Measurements from ENCODE around the gene KRT39.

DNA sequence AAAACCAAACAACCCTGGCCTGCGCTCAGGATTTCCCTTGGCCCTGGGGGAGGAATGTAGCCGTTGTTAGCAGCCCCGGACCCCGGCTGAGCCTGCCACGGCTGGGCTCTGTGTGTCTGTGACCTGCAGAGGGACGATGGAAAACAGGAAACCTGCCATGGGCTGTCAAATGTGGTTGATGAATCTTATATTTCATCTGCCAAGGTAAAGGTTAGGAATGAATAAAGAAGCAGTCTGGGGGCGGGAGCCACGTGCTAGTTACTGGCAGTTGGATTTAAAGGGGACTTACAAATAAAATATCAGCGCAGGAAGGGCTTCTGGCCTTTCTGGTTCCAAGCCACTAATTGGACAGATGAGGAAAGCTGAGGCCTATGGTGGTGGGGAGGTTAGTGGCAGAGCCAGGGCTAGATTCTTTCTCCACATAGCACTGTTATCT lies 29.3 kb downstream of the KRT39 start, which contains the start of gene KRT23:
- no peak for TF ChIP-seq EZH2 (IDR thresholded peaks at IDR 0.05; ENCODE audit: borderline replicate concordance, low read depth, low read length, poor library complexity, severe bottlenecking)
- TF ChIP-seq, protein P1, sequence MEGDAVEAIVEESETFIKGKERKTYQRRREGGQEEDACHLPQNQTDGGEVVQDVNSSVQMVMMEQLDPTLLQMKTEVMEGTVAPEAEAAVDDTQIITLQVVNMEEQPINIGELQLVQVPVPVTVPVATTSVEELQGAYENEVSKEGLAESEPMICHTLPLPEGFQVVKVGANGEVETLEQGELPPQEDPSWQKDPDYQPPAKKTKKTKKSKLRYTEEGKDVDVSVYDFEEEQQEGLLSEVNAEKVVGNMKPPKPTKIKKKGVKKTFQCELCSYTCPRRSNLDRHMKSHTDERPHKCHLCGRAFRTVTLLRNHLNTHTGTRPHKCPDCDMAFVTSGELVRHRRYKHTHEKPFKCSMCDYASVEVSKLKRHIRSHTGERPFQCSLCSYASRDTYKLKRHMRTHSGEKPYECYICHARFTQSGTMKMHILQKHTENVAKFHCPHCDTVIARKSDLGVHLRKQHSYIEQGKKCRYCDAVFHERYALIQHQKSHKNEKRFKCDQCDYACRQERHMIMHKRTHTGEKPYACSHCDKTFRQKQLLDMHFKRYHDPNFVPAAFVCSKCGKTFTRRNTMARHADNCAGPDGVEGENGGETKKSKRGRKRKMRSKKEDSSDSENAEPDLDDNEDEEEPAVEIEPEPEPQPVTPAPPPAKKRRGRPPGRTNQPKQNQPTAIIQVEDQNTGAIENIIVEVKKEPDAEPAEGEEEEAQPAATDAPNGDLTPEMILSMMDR (conservative IDR thresholded peaks at IDR 0.05; ENCODE audit: low read depth, low read length): no peak

Measured in A673 (cell line).